Fibroblast of the conjunctiva (primary cell): ENCODE results near the gene KCNK4.
A peak's percentile ranks its signal among the peaks of the same experiment; 100 is the strongest.

Experiments
- DNase-seq: peaks from one replicate; pipeline ENCODE4 v3.0.0-alpha.2; 2010; ENCODE audit warnings: low read depth

KCNK4 gene

GRCh38 chr11:64327993-64328392, 36.9 kb downstream of the KCNK4 start:
- no peak for DNase-seq

- DNase-seq, result no peak
Observed at GRCh38 chr11:64330888-64331287, 39.8 kb downstream of the KCNK4 start.

DNA sequence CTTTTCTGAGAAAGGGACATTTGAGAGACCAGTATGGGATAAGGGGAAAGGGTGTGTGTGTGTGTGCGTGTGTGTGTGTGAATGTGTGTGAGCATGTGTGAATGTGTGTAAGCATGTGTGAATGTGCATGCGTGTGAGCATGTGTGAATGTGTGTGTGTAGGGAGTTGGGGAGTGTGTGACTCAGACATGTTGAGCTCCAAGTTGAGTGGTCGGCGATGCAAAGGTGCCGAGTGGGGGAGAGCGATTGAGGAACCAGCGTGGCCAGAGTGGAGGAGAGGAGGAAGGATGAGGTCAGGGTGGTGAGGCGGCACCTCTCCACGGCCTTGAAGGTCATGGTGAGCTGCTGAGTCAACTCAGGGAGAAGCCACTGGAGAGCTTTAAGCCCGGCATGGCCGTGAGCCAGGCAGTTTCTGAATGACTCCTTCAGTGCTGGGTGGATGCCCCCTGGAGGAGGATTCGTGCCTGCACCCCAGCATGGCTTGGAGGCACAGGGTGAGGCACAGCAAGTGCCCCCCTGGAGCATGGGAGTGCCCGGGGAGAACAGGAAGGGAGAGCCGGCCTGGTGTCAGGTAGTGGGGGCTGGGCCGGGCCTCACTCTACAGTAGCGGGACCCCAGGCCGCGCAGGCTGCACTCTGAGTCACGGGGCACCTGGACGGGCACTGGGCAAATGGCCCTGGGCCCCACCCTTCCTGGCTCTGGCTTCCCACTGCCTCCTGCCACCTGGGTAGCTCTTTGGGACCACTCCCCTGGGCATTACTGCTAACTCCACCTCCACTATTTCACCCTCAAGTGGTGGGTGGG, 40.7 kb downstream of the KCNK4 start:
- DNase-seq, result peak; percentile 80

- no peak for DNase-seq
Observed at GRCh38 chr11:64333556-64333955, 42.5 kb downstream of the KCNK4 start.

GRCh38 chr11:64334764-64335735, 43.9 kb downstream of the KCNK4 start:
- DNase-seq, result peak; percentile 47

- DNase-seq, result no peak
Observed at GRCh38 chr11:64337538-64338249, 46.6 kb downstream of the KCNK4 start.

GRCh38 chr11:64338716-64339115, 47.6 kb downstream of the KCNK4 start:
- DNase-seq, result no peak

DNA sequence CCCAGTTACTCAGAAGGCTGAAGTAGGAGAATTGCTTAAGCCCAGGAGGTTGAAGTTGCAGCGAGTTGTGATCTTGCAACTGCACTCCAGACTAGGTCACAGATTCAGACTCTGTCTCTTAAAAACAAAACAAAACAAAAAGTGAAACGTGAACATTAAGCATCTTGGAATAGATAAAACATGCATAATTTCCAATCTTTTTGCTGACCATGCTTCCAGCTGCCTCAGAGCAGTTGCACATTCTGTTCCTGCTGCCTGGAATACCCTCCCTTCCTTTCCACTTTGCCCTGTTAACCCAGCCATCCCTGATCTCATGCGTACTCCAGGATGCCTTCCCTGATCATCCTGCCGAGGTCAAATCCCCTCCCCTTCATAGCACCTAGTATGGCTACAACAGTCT, 48.2 kb downstream of the KCNK4 start:
- no peak for DNase-seq

DNA sequence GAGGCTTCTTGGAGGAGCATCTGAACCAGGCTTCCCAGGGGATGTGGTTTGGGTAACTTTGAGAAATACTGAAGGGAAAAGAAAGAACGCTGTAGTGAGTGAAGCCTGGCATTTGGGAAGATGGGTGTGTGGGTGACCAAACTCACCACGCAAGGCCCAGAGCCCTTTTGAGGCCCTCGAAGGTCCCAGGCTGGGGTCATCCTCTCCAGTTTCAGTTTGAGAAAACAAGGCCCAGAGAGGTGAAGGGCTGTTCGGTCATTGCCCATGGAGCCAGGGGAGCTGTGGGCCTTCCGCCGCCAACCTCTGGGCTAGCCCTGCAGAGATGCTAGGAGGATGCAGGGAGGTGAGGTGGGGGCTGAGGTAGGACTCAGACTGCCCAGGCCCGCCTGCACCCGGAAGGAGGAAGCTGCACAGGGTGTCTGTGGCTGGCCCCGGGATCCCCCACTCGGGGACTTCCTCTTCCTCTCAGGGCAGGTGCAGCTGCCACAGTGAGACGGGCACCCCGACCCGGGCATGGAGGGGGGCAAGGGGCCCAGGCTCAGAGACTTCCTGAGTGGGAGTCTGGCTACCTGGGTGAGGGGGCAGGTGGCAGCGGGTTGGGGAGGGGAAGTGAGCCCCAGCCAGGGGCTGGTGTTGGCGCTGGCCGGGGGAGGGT, 48.8 kb downstream of the KCNK4 start, which contains the start of gene CCDC88B:
Gene CCDC88B (plus strand): TSS at position 451 of the 655 bp plus-strand sequence. CDS start 63 bp downstream, at position 514.
- no peak for DNase-seq

- no peak for DNase-seq
Observed at GRCh38 chr11:64340671-64341335, 49.7 kb downstream of the KCNK4 start.

DNA sequence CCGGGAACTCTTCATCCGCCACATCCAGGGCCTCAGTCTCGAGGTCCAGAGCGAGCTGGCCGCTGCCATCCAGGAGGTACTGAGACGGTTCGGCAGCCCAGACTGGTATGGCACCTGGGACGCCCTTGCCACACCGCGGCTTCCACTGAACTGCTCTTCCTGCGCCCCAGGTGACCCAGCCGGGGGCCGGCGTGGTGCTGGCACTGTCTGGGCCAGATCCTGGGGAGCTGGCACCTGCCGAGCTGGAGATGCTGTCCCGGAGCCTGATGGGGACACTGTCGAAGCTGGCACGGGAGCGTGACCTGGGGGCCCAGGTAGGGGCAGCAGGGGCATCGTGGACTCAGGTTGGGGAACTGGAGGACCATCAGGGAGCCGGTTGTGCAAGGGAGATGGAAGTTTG, 50.3 kb downstream of the KCNK4 start:
- DNase-seq, result no peak

GRCh38 chr11:64341851-64342791, 51.0 kb downstream of the KCNK4 start:
- peak; percentile 68 for DNase-seq

DNA sequence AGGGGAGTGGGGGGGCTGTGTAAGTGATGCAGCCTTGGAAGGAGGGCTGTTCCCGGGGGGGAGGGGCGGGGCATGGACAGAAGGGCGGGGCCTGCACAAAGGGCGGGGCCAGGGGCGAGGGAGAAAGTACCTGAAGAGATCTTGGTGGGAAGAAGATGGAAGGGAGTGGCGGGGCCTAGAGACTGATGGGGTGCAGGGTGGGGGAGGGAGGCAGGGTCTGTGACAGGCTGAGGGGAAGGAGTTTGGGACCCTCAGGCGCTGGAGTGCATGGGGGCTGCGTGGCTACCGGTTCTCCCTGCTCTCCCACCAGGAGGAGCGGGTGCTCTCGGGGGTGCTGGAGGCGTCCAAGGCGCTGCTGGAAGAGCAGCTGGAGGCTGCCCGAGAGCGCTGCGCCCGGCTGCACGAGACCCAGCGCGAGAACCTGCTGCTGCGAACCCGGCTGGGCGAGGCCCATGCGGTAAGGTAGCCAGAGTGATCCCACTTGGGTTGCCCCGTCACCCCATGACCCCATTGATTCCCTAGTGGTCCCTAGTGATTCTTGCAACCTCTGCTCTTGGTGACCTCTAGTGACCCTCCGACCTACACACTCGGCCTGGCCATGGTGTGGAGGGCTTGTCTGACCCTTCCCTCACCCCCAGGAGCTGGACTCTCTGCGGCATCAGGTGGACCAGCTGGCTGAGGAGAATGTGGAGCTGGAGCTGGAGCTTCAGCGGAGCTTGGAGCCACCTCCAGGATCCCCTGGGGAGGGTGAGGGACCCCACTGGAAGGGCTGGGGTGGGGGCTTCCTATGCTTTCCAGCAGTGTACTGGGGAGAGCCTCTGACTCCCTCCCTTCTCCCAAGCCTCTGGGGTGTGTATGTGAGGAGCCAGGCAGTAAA, 52.0 kb downstream of the KCNK4 start:
- no peak for DNase-seq

- no peak for DNase-seq
Observed at GRCh38 chr11:64343767-64344559, 52.9 kb downstream of the KCNK4 start.

- no peak for DNase-seq
Observed at GRCh38 chr11:64344787-64345186, 53.7 kb downstream of the KCNK4 start.

DNA sequence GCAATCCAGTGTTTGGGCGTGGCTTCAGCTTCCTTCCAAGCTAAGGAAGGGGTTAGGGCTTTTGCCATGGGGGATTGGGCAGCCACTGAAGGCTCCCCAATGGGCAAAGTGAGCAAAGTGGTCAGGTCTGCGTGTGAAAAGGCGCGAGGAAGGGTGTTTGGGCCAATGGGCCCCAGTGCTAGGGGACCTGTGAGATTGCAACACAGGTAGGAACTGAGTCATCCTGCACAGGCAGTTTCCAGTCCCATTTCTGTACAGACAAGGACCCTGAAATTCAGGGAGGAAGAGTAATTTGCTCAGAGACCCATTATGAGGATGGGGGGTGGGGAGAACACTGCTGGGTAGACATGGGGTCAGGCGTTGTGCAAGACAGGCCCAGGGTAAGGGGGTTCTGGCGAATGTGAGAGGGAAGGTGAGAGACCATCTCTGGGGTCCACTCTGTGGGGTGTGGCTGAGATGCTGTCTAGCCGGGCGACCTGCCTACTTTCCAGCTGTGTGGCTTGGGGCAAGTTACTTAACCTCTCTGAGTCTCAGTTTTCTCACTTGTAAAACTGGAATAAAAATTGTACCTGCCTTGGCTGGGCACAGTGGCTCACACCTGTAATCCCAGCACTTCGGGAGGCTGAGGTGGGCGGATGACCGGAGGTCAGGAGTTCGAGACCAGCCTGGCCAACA, 56.2 kb downstream of the KCNK4 start:
- no peak for DNase-seq

- peak; percentile 51 for DNase-seq
Observed at GRCh38 chr11:64348383-64349024, 57.4 kb downstream of the KCNK4 start.
